ENCODE data around the gene GIPC2. TPM values are rescaled to one million over a fixed set of nuclear protein-coding genes. Genes with fewer than 3 reads are reported as not detected.

GIPC2 gene
- total and polyA plus RNA-seq, 10 of the 15 experiments (the other 5 are each of a cell fraction or from before 2014, with no cell fraction given), result 0.03 to 0.23 (median 0.06) TPM; not detected in 2

GRCh38 chr1:78003882-78004718 lies 41.7 kb upstream of the GIPC2 start (continued):
- TF ChIP-seq ZBTB40 (IDR thresholded peaks at IDR 0.05; ENCODE audit: borderline replicate concordance), result no peak; the same call in 1 of the 2 replicates
- no peak for TF ChIP-seq CHD1 (IDR thresholded peaks at IDR 0.05; ENCODE audit: low read depth, low read length)
- peak; percentile 100 for TF ChIP-seq ZBTB4 (CRISPR knock-in tag; IDR thresholded peaks at IDR 0.05)
- no peak for TF ChIP-seq RAD21 (IDR thresholded peaks at IDR 0.05; ENCODE audit: insufficient read depth, low read depth, low read length)
- TF ChIP-seq EZH2 (IDR thresholded peaks at IDR 0.05; ENCODE audit: borderline replicate concordance, control insufficient read depth, low read depth, low read length), result no peak
- peak; percentile 100 for TF ChIP-seq PRDM15 (CRISPR knock-in tag; IDR thresholded peaks at IDR 0.05)
- peak; percentile 99 for TF ChIP-seq POLR2AphosphoS2 (IDR thresholded peaks at IDR 0.05; ENCODE audit: low read depth, low read length)
- TF ChIP-seq CHD2 (IDR thresholded peaks at IDR 0.05; ENCODE audit: borderline replicate concordance, low read depth, low read length), result no peak; the same call in 1 of the 2 replicates
- TF ChIP-seq SMC3 (IDR thresholded peaks at IDR 0.05; ENCODE audit: borderline replicate concordance, low read length), result no peak
- TF ChIP-seq ZNF24 (IDR thresholded peaks at IDR 0.05), result peak; percentile 75
- no peak for TF ChIP-seq SIX5 (IDR thresholded peaks at IDR 0.05; ENCODE audit: low read depth, low read length, severe bottlenecking)
- no peak for TF ChIP-seq ZNF274 (IDR thresholded peaks at IDR 0.05; ENCODE audit: insufficient read depth, insufficient read length)
- peak; percentile 94 for TF ChIP-seq MEF2A (IDR thresholded peaks at IDR 0.05; ENCODE audit: insufficient read depth, low read depth, low read length)
- TF ChIP-seq EGR1 (IDR thresholded peaks at IDR 0.05; ENCODE audit: borderline replicate concordance in 1 of 2, low read depth in 2 of 2, low read length in 2 of 2), result 0 out of 3 replicates have a peak, but pooled peaks of 1 of the 2 experiments have one; percentile 8
- no peak; the same call in 1 of the 2 replicates for TF ChIP-seq CREM (IDR thresholded peaks at IDR 0.05; ENCODE audit: low read depth)
- TF ChIP-seq NFYA (IDR thresholded peaks at IDR 0.05; ENCODE audit: borderline replicate concordance, low read depth, low read length), result no peak
- TF ChIP-seq SMAD1 (IDR thresholded peaks at IDR 0.05; ENCODE audit: low read depth, partially characterized antibody), result peak; percentile 99
- TF ChIP-seq RBBP5 (conservative IDR thresholded peaks at IDR 0.05), result no peak

All from GM12878 (cell line).